KOPT-K1 (cell line): ENCODE measurements around the gene PNPLA5.

ENCODE experiments used
- H3K27ac ChIP-seq: fragments of 200-600 bp; sonication (generic); 2 replicates; pipeline ENCODE4 v1.5.1; 2016; ENCODE audit warnings: antibody characterized with exemption, mild to moderate bottlenecking, low read depth, low read length; ENCODE audit not compliant: poor library complexity, severe bottlenecking
- H3K36me3 ChIP-seq: fragments of 200-600 bp; sonication (generic); 2 replicates; pipeline ENCODE4 v1.5.1; 2017; ENCODE audit warnings: antibody characterized with exemption, mild to moderate bottlenecking, low read length, moderate library complexity; ENCODE audit not compliant: insufficient read depth
- H3K9me3 ChIP-seq: fragments of 200-600 bp; sonication (generic); 2 replicates; pipeline ENCODE4 v1.5.1; 2017; ENCODE audit warnings: antibody characterized with exemption, low read length, mild to moderate bottlenecking; ENCODE audit not compliant: insufficient read depth, poor library complexity, severe bottlenecking

Gene PNPLA5

GRCh38 chr22:43832393-43833265 is 59.2 kb downstream of the PNPLA5 start:
- Histone ChIP-seq H3K9me3 (no peaks in the 10 kb centered on the region), H3K27ac (no peak overlapping the region)

GRCh38 chr22:43831561-43832392 is 60.0 kb downstream of the PNPLA5 start:
- Histone ChIP-seq H3K27ac (no peak overlapping the region), H3K9me3 (no peaks in the 10 kb centered on the region)

More at GRCh38 chr22:43832393-43833265, 59.2 kb downstream of the PNPLA5 start:
- H3K36me3 ChIP-seq: no peaks in the 10 kb centered on the region

GRCh38 chr22:43830931-43831560 is 60.8 kb downstream of the PNPLA5 start:
- H3K36me3 ChIP-seq: no peaks in the 10 kb centered on the region
- no peak overlapping the region for H3K27ac ChIP-seq
- no peaks in the 10 kb centered on the region for H3K9me3 ChIP-seq

More at GRCh38 chr22:43831561-43832392, 60.0 kb downstream of the PNPLA5 start:
- H3K36me3 ChIP-seq: no peaks in the 10 kb centered on the region

- Histone ChIP-seq H3K27ac (no peak overlapping the region), H3K9me3 (no peaks in the 10 kb centered on the region), H3K36me3 (no peaks in the 10 kb centered on the region)
Measured at GRCh38 chr22:43829904-43830851, 61.6 kb downstream of the PNPLA5 start.
